Psoas muscle (tissue), 8 donors: Measurements from ENCODE around the gene MAP2K7. TPM values are rescaled to one million over a fixed set of nuclear protein-coding genes. Genes with fewer than 3 reads are reported as not detected.
A peak's percentile ranks its signal among the peaks of the same experiment; 100 is the strongest.

Experiments used
- ATAC-seq, 4 donors: fragments of 200-7000 bp; cut with Tn5 transposase; one replicate each; pipeline ENCODE4 v1.9.1; 2020; ENCODE audit warnings: moderate library complexity in 3 of 4, mild to moderate bottlenecking in 2 of 4
- DNase-seq, 2 donors: peaks; one replicate each; pipeline ENCODE4 v3.0.0-alpha.2; 2020
- H3K27ac ChIP-seq: fragments of 200-600 bp; one replicate; pipeline ENCODE4 v1.8.0; 2022
- H3K27me3 ChIP-seq, 3 donors: fragments of 200-600 bp in 1 of 3; one replicate each; pipeline versions ENCODE4 v1.6.1 to v1.8.0; 2013 to 2022; ENCODE audit warnings: low read length in 2 of 3, mild to moderate bottlenecking in 2 of 3, moderate library complexity in 1 of 3; ENCODE audit not compliant: insufficient read depth in 3 of 3
- H3K36me3 ChIP-seq, 2 donors: fragments of 200-600 bp in 1 of 2; one replicate each; pipeline versions ENCODE4 v1.6.1 to v1.8.0; 2013 to 2022; ENCODE audit warnings: low read depth in 1 of 2, mild to moderate bottlenecking in 1 of 2, moderate library complexity in 1 of 2; ENCODE audit not compliant: insufficient read depth in 1 of 2
- H3K4me1 ChIP-seq: fragments of 200-600 bp; one replicate; pipeline ENCODE4 v1.8.0; 2022
- H3K4me3 ChIP-seq: fragments of 200-600 bp; one replicate; pipeline ENCODE4 v1.8.0; 2022; ENCODE audit warnings: mild to moderate bottlenecking
- H3K9me3 ChIP-seq: fragments of 200-600 bp; one replicate; pipeline ENCODE4 v1.8.0; 2022
- CTCF ChIP-seq: fragments of 200-600 bp; IDR thresholded peaks from one replicate; pipeline ENCODE4 v1.8.0; 2022; ENCODE audit warnings: antibody characterized with exemption
- WGBS, 3 donors: extraction: QIAGEN DNeasy Blood & Tissue Kit; methylation state at CpG; one replicate each; pipeline versions ENCODE4 v1.1.6 to v1.1.7; 2013; 5-methylcytosine and 5-hydroxymethylcytosine counted together
- intact Hi-C, 2 donors: fragments of 100-400 bp; cut with DNase I; formaldehyde crosslinking; loops; one replicate each; pipeline versions ENCODE4 v1.11.0 to v1.14.2; 2022
- polyA plus RNA-seq, 3 donors: library from polyadenylated mRNA; stranded (reverse); fragments of 200-250 nt; gene quantifications; one replicate each; pipeline ENCODE4 v1.2.3, GENCODE V29; 2013
- total RNA-seq, 4 donors: library from RNA; stranded (reverse); fragmentation: NEBNext Ultra II Directional in 2 of 4; extraction: Animal tissue kit (Norgen Biotek cat#: 25700) in 2 of 4; gene quantifications; one replicate each; pipeline versions ENCODE4 v1.2.1 to v1.2.4, GENCODE V29; 2021 to 2023
- donor health status: healthy with polysubstance abuse.
- donor health status: DM: no; HTN: no; CAD: no; lungs with moderate emphysema.
- donor health status: Bipolar disorder and iron deficiency.
- donor health status: healthy.
- donor health status: DM: yes; HTN: yes; CAD: no.
- donor health status: DM: no; HTN: no; CAD: no.
- donor health status: DM: no; HTN: no; CAD: no.
- donor health status: DM: yes; HTN: yes; CAD: no.

The MAP2K7 gene
- total and polyA plus RNA-seq, 7 donors: 35.4 to 72.5 (median 43.9) TPM

- peak in 1 of 2 donors; percentile 42 for DNase-seq
These were observed 43.6 kb upstream of the MAP2K7 start for GRCh38 chr19:7859831-7860713.

GRCh38 chr19:7860714-7861618, 42.7 kb upstream of the MAP2K7 start:
- H3K9me3 ChIP-seq: no peaks in the 10 kb centered on the region
- TF ChIP-seq CTCF: no peak
- intact Hi-C loops: no loop called here
- peak in 1 of 2 donors; percentile 58 for DNase-seq
- H3K27me3 ChIP-seq: peaks cover 0 to 55% (median 12%) of the 10 kb centered on the region in 3 donors
- no peak overlapping the region for H3K27ac ChIP-seq
- H3K36me3 ChIP-seq: no peaks in the 10 kb centered on the region
- H3K4me1 ChIP-seq: peaks cover 5% of the 10 kb centered on the region
- no peak overlapping the region for H3K4me3 ChIP-seq
- ATAC-seq: no peak
- WGBS, 3 donors: 72 to 79% (median 75%) methylated on average over 13 to 14 of the region's 14 CpGs

More at GRCh38 chr19:7859831-7860713, 43.6 kb upstream of the MAP2K7 start:
- Histone ChIP-seq H3K4me3 (no peak overlapping the region), H3K36me3 (no peaks in the 10 kb centered on the region), H3K4me1 (peaks cover 5% of the 10 kb centered on the region), H3K9me3 (no peaks in the 10 kb centered on the region), H3K27ac (no peak overlapping the region), H3K27me3 (peaks cover 0 to 54% (median 12%) of the 10 kb centered on the region in 3 donors)
- 88 to 92% (median 89%) methylated on average over 21 to 22 of the region's 22 CpGs for WGBS, 3 donors
- no peak for TF ChIP-seq CTCF
- intact Hi-C loops: loop anchor here in 1 of 2 donors (10.0 kb wide), 1 partner anchor 395 kb away; no protein-coding TSS in a partner anchor
- ATAC-seq: no peak

DNA sequence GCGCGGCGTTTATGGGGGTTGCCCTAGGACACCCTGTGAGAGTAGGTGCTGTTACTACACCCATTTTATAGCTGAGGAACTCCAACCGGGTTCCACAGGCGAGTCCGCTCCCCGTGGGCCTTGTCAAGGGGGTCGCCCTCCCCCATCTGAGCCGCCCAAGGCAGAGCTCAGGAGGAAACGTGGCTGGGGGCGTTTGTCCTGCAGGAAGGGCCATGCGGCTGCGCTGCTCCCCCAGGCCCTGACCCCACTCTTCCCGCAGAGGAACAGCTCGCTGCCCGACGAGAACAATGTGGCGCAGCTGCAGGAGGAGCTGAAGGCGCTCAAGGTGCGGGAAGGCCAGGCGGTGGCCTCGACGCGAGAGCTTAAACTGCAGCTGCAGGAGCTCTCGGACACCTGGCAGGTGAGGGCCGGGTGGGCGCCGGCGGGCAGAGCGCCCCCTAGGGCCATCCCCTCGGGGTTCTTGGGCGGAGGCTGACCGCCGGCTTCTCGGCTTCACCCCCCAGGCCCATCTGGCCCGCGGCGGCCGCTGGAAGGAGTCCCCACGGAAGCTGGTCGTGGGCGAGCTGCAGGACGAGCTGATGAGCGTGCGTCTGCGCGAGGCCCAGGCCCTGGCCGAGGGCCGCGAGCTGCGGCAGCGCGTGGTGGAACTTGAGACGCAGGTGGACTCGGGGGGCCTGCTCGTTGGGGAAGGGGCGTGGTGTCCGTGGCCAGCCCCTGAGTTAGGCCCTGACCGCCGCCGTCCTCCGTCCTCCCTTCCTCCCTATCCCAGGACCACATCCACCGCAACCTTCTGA, 41.9 kb upstream of the MAP2K7 start:
- Histone ChIP-seq H3K4me1 (peaks cover 5% of the 10 kb centered on the region), H3K27ac (no peak overlapping the region), H3K9me3 (no peaks in the 10 kb centered on the region), H3K4me3 (peak overlapping the region; percentile 38), H3K36me3 (no peaks in the 10 kb centered on the region), H3K27me3 (peaks cover 0 to 63% (median 15%) of the 10 kb centered on the region in 3 donors)
- ATAC-seq (no peak), DNase-seq (peak in 1 of 2 donors; percentile 46)
- no peak for TF ChIP-seq CTCF
- intact Hi-C loops: no loop called here
- 41 to 53% (median 48%) methylated on average over 63 of the region's 63 CpGs for WGBS, 3 donors

DNA sequence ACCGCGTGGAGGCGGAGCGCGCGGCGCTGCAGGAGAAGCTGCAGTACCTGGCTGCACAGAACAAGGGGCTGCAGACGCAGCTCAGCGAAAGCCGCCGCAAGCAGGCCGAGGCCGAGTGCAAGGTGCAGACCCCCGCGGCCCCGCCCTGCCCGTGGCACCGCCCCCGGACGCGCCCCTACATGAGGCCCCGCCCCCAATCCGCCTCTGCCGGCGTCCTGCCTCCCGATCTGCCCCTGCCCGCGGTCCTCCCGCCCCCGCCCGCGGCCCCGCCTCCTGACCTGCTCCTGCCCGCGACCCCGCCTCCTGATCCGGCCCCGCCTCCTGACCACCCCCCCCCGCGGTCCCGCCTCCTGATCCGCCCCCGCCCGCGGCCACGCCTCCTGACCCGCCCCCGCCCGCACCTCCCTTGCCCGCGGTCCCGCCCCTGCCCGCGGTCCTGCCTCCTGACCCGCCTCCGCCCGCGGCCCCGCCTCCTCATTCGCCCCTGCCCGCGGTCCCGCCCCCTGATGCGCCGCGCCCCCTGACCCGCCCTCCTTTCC, 41.2 kb upstream of the MAP2K7 start:
- H3K4me1 ChIP-seq: peaks cover 5% of the 10 kb centered on the region
- intact Hi-C loops: no loop called here
- ATAC-seq (peak in 3 of 4 donors; percentile 29 to 60 (median 56)), DNase-seq (peak; percentile 61 to 72)
- H3K27ac ChIP-seq: no peak overlapping the region
- no peaks in the 10 kb centered on the region for H3K36me3 ChIP-seq
- TF ChIP-seq CTCF: no peak
- peaks cover 0 to 70% (median 15%) of the 10 kb centered on the region in 3 donors for H3K27me3 ChIP-seq
- peak overlapping the region; percentile 38 for H3K4me3 ChIP-seq
- 11 to 16% (median 12%) methylated on average over 17 to 65 of the region's 67 CpGs for WGBS, 3 donors
- H3K9me3 ChIP-seq: no peaks in the 10 kb centered on the region
